SJSA1 (cell line): ENCODE measurements around the gene TRIM54. TPM values are rescaled to one million over a fixed set of nuclear protein-coding genes. Genes with fewer than 3 reads are reported as not detected.

ENCODE experiments used
- DNase-seq, 2 experiments: peaks; one replicate each; pipeline ENCODE4 v3.0.0-alpha.2; 2015 to 2020; ENCODE audit warnings: low spot score in 2 of 2, low read depth in 1 of 2
- H3K27ac ChIP-seq: fragments of 250-450 bp; sonication (Bioruptor Pico); 2 replicates; pipeline ENCODE4 v1.5.1; 2020; ENCODE audit warnings: mild to moderate bottlenecking, moderate library complexity
- H3K27me3 ChIP-seq: fragments of 250-450 bp; sonication (Bioruptor Pico); replicated peaks from 2 replicates; pipeline ENCODE4 v1.5.1; 2020; ENCODE audit warnings: mild to moderate bottlenecking, moderate library complexity
- H3K36me3 ChIP-seq: fragments of 250-450 bp; sonication (Bioruptor Pico); 2 replicates; pipeline ENCODE4 v1.5.1; 2020; ENCODE audit warnings: mild to moderate bottlenecking
- H3K4me1 ChIP-seq: fragments of 250-450 bp; sonication (Bioruptor Pico); replicated peaks from 2 replicates; pipeline ENCODE4 v1.6.1; 2021; ENCODE audit warnings: mild to moderate bottlenecking
- H3K4me3 ChIP-seq: fragments of 250-450 bp; sonication (Bioruptor Pico); 2 replicates; pipeline ENCODE4 v1.5.1; 2020; ENCODE audit warnings: mild to moderate bottlenecking
- H3K9me3 ChIP-seq: fragments of 250-450 bp; sonication (Bioruptor Pico); replicated peaks from 2 replicates; pipeline ENCODE4 v1.5.1; 2020; ENCODE audit warnings: mild to moderate bottlenecking
- total RNA-seq: library from RNA; depleted of rRNA; stranded (reverse); fragments of >200 nt; shearing (Covaris generic); gene quantifications from 2 replicates; pipeline ENCODE4 v1.2.3, GENCODE V29; 2014; rRNA removed

Gene TRIM54
- total RNA-seq, 1 experiment from 2014 or later: not detected

DNA sequence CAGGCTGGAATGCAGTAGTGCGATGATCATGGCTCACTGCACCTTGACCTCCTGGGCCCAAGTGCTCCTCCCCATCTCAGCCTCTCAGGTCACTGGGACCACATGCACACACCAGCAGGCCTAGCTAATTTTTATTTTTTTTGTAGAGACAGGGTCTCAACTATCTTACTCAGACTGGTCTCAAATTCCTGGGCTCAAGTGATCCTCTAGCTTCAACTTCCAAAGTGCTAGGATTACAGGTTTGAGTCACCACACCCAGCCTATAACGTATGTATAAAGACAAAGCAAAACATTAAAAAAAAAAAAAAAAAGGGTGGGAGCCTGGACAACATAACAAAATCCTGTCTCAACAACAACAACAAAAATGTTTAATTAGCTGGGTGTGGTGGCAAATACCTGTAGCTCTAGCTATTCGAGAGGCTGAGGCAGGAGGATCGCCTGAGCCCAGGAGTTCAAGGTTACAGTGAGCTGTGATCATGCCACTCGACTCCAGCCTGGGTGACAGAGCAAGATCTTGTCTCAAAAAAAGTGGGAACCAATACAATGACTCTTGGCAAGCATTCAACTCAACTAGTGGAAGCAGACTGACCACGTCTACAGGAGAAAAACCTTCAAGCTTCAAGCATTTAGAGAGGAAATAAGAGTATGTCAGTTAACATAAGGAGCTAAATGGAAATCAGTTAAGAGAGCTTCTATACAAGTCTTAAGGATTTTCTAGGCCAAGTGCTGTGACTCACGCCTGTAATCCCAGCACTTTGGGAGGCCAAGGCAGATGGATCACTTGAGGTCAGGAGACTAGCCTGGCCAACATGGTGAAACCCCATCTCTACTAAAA is 71.8 kb downstream of the TRIM54 start:
- H3K27ac ChIP-seq: no peak overlapping the region
- no peaks in the 10 kb centered on the region for H3K9me3 ChIP-seq
- H3K4me1 ChIP-seq: no peaks in the 10 kb centered on the region
- H3K36me3 ChIP-seq: 0 out of 2 replicates have a peak, but pooled peaks cover 3% of the 10 kb centered on the region
- H3K4me3 ChIP-seq: no peak overlapping the region
- no peaks in the 10 kb centered on the region for H3K27me3 ChIP-seq
- no peak for DNase-seq

- Histone ChIP-seq H3K9me3 (no peaks in the 10 kb centered on the region), H3K4me1 (no peaks in the 10 kb centered on the region), H3K36me3 (0 out of 2 replicates have a peak, but pooled peaks cover 3% of the 10 kb centered on the region), H3K27ac (no peak overlapping the region), H3K27me3 (no peaks in the 10 kb centered on the region), H3K4me3 (no peak overlapping the region)
- no peak for DNase-seq
These were observed 72.3 kb downstream of the TRIM54 start for GRCh38 chr2:27354597-27354927.

DNA sequence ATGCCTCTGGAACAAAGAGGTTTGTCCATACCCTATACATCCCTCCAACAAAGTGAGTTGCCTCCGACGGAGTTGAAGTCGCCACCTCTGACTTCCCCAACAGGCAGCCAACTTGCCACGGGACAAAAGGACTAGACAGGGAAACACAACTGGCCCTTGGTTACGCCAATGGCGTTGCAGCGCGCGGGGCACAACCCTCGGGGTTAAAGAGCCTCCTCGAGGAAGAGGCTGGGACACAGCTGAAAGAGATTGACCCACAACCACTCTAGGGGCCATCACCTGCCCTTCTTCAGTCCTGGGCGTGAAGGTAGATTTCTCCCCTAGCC is 73.8 kb downstream of the TRIM54 start:
- peak in 1 of 2 experiments; percentile 56 for DNase-seq
- peak overlapping the region; percentile 67 for H3K4me3 ChIP-seq
- H3K9me3 ChIP-seq: no peaks in the 10 kb centered on the region
- no peaks in the 10 kb centered on the region for H3K27me3 ChIP-seq
- H3K4me1 ChIP-seq: no peaks in the 10 kb centered on the region
- peak overlapping the region; percentile 73 for H3K27ac ChIP-seq
- 0 out of 2 replicates have a peak, but pooled peaks cover 3% of the 10 kb centered on the region for H3K36me3 ChIP-seq

GRCh38 chr2:27356382-27357181 is 74.4 kb downstream of the TRIM54 start, which contains the start of gene GTF3C2:
Gene GTF3C2 (minus strand): TSS chr2:27356764. CDS start chr2:27343554, 13,210 bp downstream.
- peak within 1 kb of the TSS; percentile 73 for H3K27ac ChIP-seq
- no peaks in the 10 kb centered on the region for H3K4me1 ChIP-seq
- no peaks in the 10 kb centered on the region for H3K9me3 ChIP-seq
- 0 out of 2 replicates have a peak, but pooled peaks cover 3% of the 10 kb centered on the region for H3K36me3 ChIP-seq
- H3K4me3 ChIP-seq: peak within 1 kb of the TSS; percentile 67
- H3K27me3 ChIP-seq: no peaks in the 10 kb centered on the region
- DNase-seq: peak; percentile 96 to 99

Other genes with a start within 250 kb of the TRIM54 start
- gene TMEM214, start 249.5 kb upstream of the TRIM54 start, total RNA-seq: 52.4 and 57.3 TPM in 2 replicates
- gene AGBL5, start 230.8 kb upstream of the TRIM54 start, total RNA-seq: 22.8 and 32.7 TPM in 2 replicates
- gene OST4, start 210.8 kb upstream of the TRIM54 start, total RNA-seq: 322 and 334 TPM in 2 replicates
- 168 and 170 TPM in 2 replicates for gene EMILIN1, start 203.8 kb upstream of the TRIM54 start, total RNA-seq
- 0.11 and 0.31 TPM in 2 replicates for gene KHK, start 195.7 kb upstream of the TRIM54 start, total RNA-seq
- gene CGREF1, start 163.3 kb upstream of the TRIM54 start, total RNA-seq: 2.1 and 3.1 TPM in 2 replicates
- not detected in 2 replicates for gene ABHD1, start 158.6 kb upstream of the TRIM54 start, total RNA-seq
- 87.4 and 101 TPM in 2 replicates for gene PREB, start 147.8 kb upstream of the TRIM54 start, total RNA-seq
- not detected in 2 replicates for gene PRR30, start 143.0 kb upstream of the TRIM54 start, total RNA-seq
- not detected in 2 replicates for gene TCF23, start 133.4 kb upstream of the TRIM54 start, total RNA-seq
- gene ATRAID, start 70.4 kb upstream of the TRIM54 start, total RNA-seq: 104 and 153 TPM in 2 replicates
- 40.8 and 42.0 TPM in 2 replicates for gene SLC5A6, start 70.2 kb upstream of the TRIM54 start, total RNA-seq
- 17.0 and 17.6 TPM in 2 replicates for gene CAD, start 65.1 kb upstream of the TRIM54 start, total RNA-seq
- not detected in 2 replicates for gene SLC30A3, start 19.4 kb upstream of the TRIM54 start, total RNA-seq
- not detected in 2 replicates for gene DNAJC5G, start 7.0 kb upstream of the TRIM54 start, total RNA-seq
- gene UCN, start 26.0 kb downstream of the TRIM54 start, total RNA-seq: 0.21 and 6.8 TPM in 2 replicates
- gene MPV17, start 40.7 kb downstream of the TRIM54 start, total RNA-seq: 88.0 and 88.3 TPM in 2 replicates
- 36.2 and 46.4 TPM in 2 replicates for gene GTF3C2, start 74.3 kb downstream of the TRIM54 start, total RNA-seq
- 29.8 and 52.1 TPM in 2 replicates for gene EIF2B4, start 87.9 kb downstream of the TRIM54 start, total RNA-seq
- gene SNX17, start 88.2 kb downstream of the TRIM54 start, total RNA-seq: 148 and 170 TPM in 2 replicates
- gene ZNF513, start 98.3 kb downstream of the TRIM54 start, total RNA-seq: 7.7 and 13.1 TPM in 2 replicates
- gene PPM1G, start 127.2 kb downstream of the TRIM54 start, total RNA-seq: 144 and 147 TPM in 2 replicates
- 83.1 and 132 TPM in 2 replicates for gene NRBP1, start 146.2 kb downstream of the TRIM54 start, total RNA-seq
- gene KRTCAP3, start 160.0 kb downstream of the TRIM54 start, total RNA-seq: not detected in 2 replicates
- 12.4 and 18.4 TPM in 2 replicates for gene IFT172, start 207.3 kb downstream of the TRIM54 start, total RNA-seq
- 2.2 and 3.9 TPM in 2 replicates for gene FNDC4, start 212.8 kb downstream of the TRIM54 start, total RNA-seq
- gene GCKR, start 214.4 kb downstream of the TRIM54 start, total RNA-seq: not detected in 2 replicates